ENCODE measurements around the gene RALGAPA1.

The RALGAPA1 gene

GRCh38 chr14:35534208-35534872 is 274.8 kb downstream of the RALGAPA1 start:
- DNase-seq (ENCODE audit: low read depth, low spot score), result no peak
- no peak for TF ChIP-seq SUZ12 (IDR thresholded peaks at IDR 0.05; ENCODE audit: extremely low read depth, insufficient read depth, insufficient read length)
- TF ChIP-seq ZNF274 (IDR thresholded peaks at IDR 0.05; ENCODE audit: low read depth, low read length), result no peak
- no peak for TF ChIP-seq YY1 (IDR thresholded peaks at IDR 0.05; ENCODE audit: insufficient read depth, insufficient read length)
- H3K36me3 ChIP-seq (ENCODE audit: insufficient read depth, insufficient read length, low read length), result no peaks in the 10 kb centered on the region
- peaks cover 82% of the 10 kb centered on the region for H3K27me3 ChIP-seq (ENCODE audit: insufficient read depth, insufficient read length)
- H3K9ac ChIP-seq (ENCODE audit: insufficient read length, low read depth), result no peak overlapping the region
- H3K9me3 ChIP-seq (ENCODE audit: insufficient read depth, low read length), result no peaks in the 10 kb centered on the region
- peaks cover 6% of the 10 kb centered on the region for H3K4me1 ChIP-seq (ENCODE audit: insufficient read depth, insufficient read length)
- H3K4me3 ChIP-seq (ENCODE audit: insufficient read length, low read depth), result peak overlapping the region; percentile 15

DNA sequence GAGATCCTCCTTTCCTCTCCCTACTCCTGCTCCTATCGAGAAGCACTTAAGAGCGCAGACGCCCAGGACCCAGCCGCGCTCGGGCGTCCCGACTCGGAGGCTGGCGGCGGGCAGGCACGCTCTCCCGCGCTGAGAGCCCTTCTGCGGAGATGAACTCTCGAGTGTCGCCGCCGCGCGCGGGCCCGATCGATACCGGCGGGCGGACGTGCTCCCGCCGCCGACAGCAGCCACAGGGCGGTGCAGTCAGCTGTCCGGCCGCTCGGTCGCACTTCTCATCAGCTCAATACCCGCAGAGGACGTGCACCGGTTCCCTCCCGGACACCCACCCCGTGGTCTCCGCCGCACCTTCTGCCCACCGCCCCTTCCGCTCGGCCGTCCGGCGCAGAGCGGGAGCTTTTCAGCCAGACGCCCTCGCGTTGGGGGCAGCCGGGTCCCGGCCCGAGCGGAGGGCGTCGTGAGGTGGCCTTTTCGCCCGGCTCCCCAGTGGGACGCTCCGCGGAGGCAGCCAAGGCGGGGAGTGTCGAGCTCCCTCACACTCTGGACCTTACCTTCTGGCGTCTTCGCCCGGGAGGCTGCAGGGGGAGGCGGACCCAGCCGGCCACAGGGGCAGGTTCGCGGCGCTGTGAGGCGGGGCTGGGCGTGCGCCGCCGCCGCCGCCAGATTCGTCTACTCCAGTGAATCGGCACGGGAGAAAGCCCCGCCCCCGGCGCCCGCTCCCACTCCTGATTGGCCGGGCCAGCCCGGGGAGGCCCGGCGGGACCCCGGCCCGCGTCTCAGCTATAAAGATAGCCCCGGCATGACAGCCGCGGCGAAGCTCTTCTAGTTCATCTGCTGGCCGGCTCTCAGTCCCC is 275.5 kb downstream of the RALGAPA1 start, which contains the start of gene INSM2:
INSM2 (plus strand) TSS at position 808 of the 851 bp plus-strand sequence. CDS start 89 bp downstream, outside the sequence.
- Histone ChIP-seq H3K4me3 (ENCODE audit: insufficient read length, low read depth) (peak within 1 kb of the TSS; percentile 58), H3K4me1 (ENCODE audit: insufficient read depth, insufficient read length) (peaks cover 6% of the 10 kb centered on the region), H3K9ac (ENCODE audit: insufficient read length, low read depth) (peak within 1 kb of the TSS; percentile 72), H3K36me3 (ENCODE audit: insufficient read depth, insufficient read length, low read length) (no peaks in the 10 kb centered on the region), H3K27me3 (ENCODE audit: insufficient read depth, insufficient read length) (peaks cover 90% of the 10 kb centered on the region), H3K9me3 (ENCODE audit: insufficient read depth, low read length) (no peaks in the 10 kb centered on the region)
- DNase-seq (ENCODE audit: low read depth, low spot score), result peak; percentile 52
- no peak for TF ChIP-seq YY1 (IDR thresholded peaks at IDR 0.05; ENCODE audit: insufficient read depth, insufficient read length)
- TF ChIP-seq SUZ12 (IDR thresholded peaks at IDR 0.05; ENCODE audit: extremely low read depth, insufficient read depth, insufficient read length), result no peak
- TF ChIP-seq ZNF274 (IDR thresholded peaks at IDR 0.05; ENCODE audit: low read depth, low read length), result no peak

DNA sequence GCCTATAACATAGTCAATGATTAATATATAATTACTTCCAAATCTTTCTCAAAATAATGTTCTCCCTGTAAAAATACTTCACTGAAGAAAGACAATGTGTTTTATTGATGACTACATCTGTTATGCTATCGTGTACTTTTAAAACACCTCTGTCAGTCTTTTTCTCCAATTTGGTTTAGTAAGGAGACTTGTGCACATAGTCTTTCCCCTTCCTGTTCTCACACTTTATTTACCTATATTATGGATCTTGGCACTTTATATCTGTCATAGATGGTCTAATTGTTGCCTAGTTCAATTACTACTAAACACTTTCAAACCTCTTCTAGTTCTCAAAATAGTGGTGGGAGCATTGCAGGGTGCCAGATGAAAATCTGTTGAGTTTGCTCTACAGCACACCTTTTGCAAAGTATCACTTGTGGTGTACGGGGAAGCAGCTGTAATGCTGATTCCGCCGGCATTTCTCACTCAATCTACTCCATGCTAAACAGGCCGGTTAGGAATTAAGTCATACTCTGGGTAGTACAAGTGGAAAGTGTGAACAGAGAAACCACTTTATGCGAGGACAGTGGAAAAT is 276.2 kb downstream of the RALGAPA1 start:
- peaks cover 92% of the 10 kb centered on the region for H3K27me3 ChIP-seq (ENCODE audit: insufficient read depth, insufficient read length)
- peaks cover 6% of the 10 kb centered on the region for H3K4me1 ChIP-seq (ENCODE audit: insufficient read depth, insufficient read length)
- TF ChIP-seq YY1 (IDR thresholded peaks at IDR 0.05; ENCODE audit: insufficient read depth, insufficient read length) (no peak), SUZ12 (IDR thresholded peaks at IDR 0.05; ENCODE audit: extremely low read depth, insufficient read depth, insufficient read length) (no peak), ZNF274 (IDR thresholded peaks at IDR 0.05; ENCODE audit: low read depth, low read length) (no peak)
- H3K4me3 ChIP-seq (ENCODE audit: insufficient read length, low read depth), result peak overlapping the region; percentile 58
- H3K9ac ChIP-seq (ENCODE audit: insufficient read length, low read depth), result peak overlapping the region; percentile 72
- no peak for DNase-seq (ENCODE audit: low read depth, low spot score)
- H3K9me3 ChIP-seq (ENCODE audit: insufficient read depth, low read length), result no peaks in the 10 kb centered on the region
- no peaks in the 10 kb centered on the region for H3K36me3 ChIP-seq (ENCODE audit: insufficient read depth, insufficient read length, low read length)

DNA sequence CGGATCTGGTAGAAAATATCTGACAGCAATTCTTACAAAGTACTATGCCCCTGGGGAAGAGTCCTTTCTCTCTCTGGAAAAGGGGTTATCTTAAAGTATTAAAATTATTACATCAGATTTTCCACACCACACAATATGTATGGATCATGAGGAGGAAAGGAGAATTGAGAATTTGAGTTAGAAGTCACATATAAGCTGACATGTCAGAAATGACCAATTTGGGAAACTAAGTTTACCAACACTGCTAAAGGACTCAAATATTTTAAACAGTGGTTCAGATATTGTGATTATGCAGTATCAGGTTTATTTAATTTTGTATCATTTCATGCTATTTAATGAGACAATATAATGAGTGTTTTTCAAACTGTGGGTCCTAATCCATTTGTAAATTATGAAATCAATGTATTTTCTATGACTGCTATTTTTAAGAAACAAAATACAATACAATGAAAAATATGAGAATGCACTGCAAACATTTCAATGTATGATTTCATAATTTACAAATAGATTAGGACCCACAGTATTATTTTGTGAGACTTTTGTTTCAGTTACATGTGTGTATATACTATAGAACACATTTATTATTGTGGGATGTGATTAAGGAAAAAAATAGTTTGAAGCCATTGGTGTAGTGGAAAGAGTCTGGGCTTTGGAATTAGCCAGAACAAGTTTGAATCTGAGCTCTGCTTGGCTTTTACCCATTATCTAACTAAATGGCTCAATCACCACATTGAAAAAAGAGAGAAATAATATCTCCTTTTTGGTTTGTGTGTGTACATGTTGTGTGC is 276.9 kb downstream of the RALGAPA1 start:
- peaks cover 88% of the 10 kb centered on the region for H3K27me3 ChIP-seq (ENCODE audit: insufficient read depth, insufficient read length)
- DNase-seq (ENCODE audit: low read depth, low spot score), result no peak

DNA sequence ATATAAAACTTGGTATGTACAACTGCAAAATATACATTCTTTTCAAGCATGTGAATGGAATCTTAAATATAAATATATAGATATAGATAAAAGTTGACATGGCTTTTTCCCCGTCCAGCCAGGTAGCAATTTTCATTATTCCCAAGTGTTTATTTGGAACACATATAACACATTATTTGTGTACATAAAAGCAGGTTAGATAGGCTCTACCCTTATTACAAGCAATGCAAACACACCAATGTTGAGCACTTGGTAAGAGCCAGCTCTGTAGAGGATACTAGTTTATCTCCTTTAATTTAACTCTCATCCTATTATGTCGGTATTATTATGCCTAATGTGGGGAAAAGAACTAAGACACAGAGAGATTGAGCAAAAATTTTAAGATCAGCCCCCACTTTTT is 282.1 kb downstream of the RALGAPA1 start:
- no peak for DNase-seq (ENCODE audit: low read depth, low spot score)
- no peaks in the 10 kb centered on the region for H3K4me1 ChIP-seq (ENCODE audit: insufficient read depth, insufficient read length)
- no peak overlapping the region for H3K4me3 ChIP-seq (ENCODE audit: insufficient read length, low read depth)
- no peak overlapping the region for H3K9ac ChIP-seq (ENCODE audit: insufficient read length, low read depth)
- peaks cover 37% of the 10 kb centered on the region for H3K27me3 ChIP-seq (ENCODE audit: insufficient read depth, insufficient read length)
- H3K36me3 ChIP-seq (ENCODE audit: insufficient read depth, insufficient read length, low read length), result no peaks in the 10 kb centered on the region
- no peak for TF ChIP-seq YY1 (IDR thresholded peaks at IDR 0.05; ENCODE audit: insufficient read depth, insufficient read length)
- no peak for TF ChIP-seq SUZ12 (IDR thresholded peaks at IDR 0.05; ENCODE audit: extremely low read depth, insufficient read depth, insufficient read length)
- no peak for TF ChIP-seq ZNF274 (IDR thresholded peaks at IDR 0.05; ENCODE audit: low read depth, low read length)
- no peaks in the 10 kb centered on the region for H3K9me3 ChIP-seq (ENCODE audit: insufficient read depth, low read length)

More for the DNA sequence above, 276.9 kb downstream of the RALGAPA1 start:
- Histone ChIP-seq H3K9me3 (ENCODE audit: insufficient read depth, low read length) (no peaks in the 10 kb centered on the region), H3K4me1 (ENCODE audit: insufficient read depth, insufficient read length) (peaks cover 6% of the 10 kb centered on the region), H3K9ac (ENCODE audit: insufficient read length, low read depth) (no peak overlapping the region), H3K36me3 (ENCODE audit: insufficient read depth, insufficient read length, low read length) (no peaks in the 10 kb centered on the region), H3K4me3 (ENCODE audit: insufficient read length, low read depth) (no peak overlapping the region)
- TF ChIP-seq ZNF274 (IDR thresholded peaks at IDR 0.05; ENCODE audit: low read depth, low read length) (no peak), SUZ12 (IDR thresholded peaks at IDR 0.05; ENCODE audit: extremely low read depth, insufficient read depth, insufficient read length) (no peak), YY1 (IDR thresholded peaks at IDR 0.05; ENCODE audit: insufficient read depth, insufficient read length) (no peak)

DNA sequence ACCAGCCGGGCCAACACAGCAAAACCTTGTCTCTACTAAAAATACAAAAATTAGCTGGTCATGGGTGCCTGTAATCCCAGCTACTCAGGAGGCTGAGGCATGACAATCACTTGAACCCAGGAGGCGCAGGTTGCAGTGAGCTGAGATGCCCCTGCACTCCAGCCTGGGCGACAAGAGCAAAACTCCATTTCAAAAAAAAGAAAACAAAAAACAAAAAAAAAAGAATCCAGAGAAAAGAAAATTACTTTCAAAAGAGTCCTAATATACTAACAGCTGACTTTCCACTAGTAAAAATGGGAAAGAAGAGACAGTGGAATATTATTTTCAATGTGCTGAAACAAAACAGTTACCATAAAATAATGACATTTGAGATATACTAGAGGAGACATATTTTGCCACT is 283.4 kb downstream of the RALGAPA1 start:
- Histone ChIP-seq H3K4me3 (ENCODE audit: insufficient read length, low read depth) (no peak overlapping the region), H3K9me3 (ENCODE audit: insufficient read depth, low read length) (no peaks in the 10 kb centered on the region), H3K27me3 (ENCODE audit: insufficient read depth, insufficient read length) (peaks cover 24% of the 10 kb centered on the region), H3K36me3 (ENCODE audit: insufficient read depth, insufficient read length, low read length) (no peaks in the 10 kb centered on the region), H3K4me1 (ENCODE audit: insufficient read depth, insufficient read length) (no peaks in the 10 kb centered on the region), H3K9ac (ENCODE audit: insufficient read length, low read depth) (no peak overlapping the region)
- TF ChIP-seq YY1 (IDR thresholded peaks at IDR 0.05; ENCODE audit: insufficient read depth, insufficient read length) (no peak), SUZ12 (IDR thresholded peaks at IDR 0.05; ENCODE audit: extremely low read depth, insufficient read depth, insufficient read length) (no peak), ZNF274 (IDR thresholded peaks at IDR 0.05; ENCODE audit: low read depth, low read length) (no peak)
- DNase-seq (ENCODE audit: low read depth, low spot score), result no peak
